Neural crest cell (in vitro differentiated cells): Measurements from ENCODE around the gene ADGRV1. TPM values are rescaled to one million over a fixed set of nuclear protein-coding genes. Genes with fewer than 3 reads are reported as not detected.
"Not testable (repeated sequence)": the region's sequence is repeated elsewhere in the genome, so short reads cannot be mapped to it uniquely, and the experiment has no call there.

ENCODE experiments used
- DNase-seq: peaks from one replicate; pipeline ENCODE4 v3.0.0; 2021; ENCODE audit warnings: low read depth, mixed read lengths, low spot score
- H3K27ac Mint-ChIP-seq: one replicate; pipeline ENCODE4 v1.8.0; 2021; ENCODE audit warnings: mild to moderate bottlenecking, mixed read lengths; ENCODE audit not compliant: unreplicated experiment
- H3K27me3 Mint-ChIP-seq: 2 replicates; pipeline ENCODE4 v1.8.0; 2021; ENCODE audit warnings: low read depth, mild to moderate bottlenecking, mixed read lengths
- H3K36me3 Mint-ChIP-seq: 2 replicates; pipeline ENCODE4 v1.8.0; 2021; ENCODE audit warnings: low read depth, mild to moderate bottlenecking, mixed read lengths
- H3K4me1 Mint-ChIP-seq: 2 replicates; pipeline ENCODE4 v1.8.0; 2021; ENCODE audit warnings: mixed read lengths
- H3K4me3 Mint-ChIP-seq: one replicate; pipeline ENCODE4 v1.8.0; 2021; ENCODE audit warnings: mild to moderate bottlenecking, mixed read lengths
- H3K9me3 Mint-ChIP-seq: 2 replicates; pipeline ENCODE4 v1.8.0; 2021; ENCODE audit warnings: mixed read lengths
- CTCF ChIP-seq: fragments of 200-600 bp; sonication (generic); conservative IDR thresholded peaks from 2 replicates; pipeline ENCODE4 v1.5.0; 2021; ENCODE audit warnings: antibody characterized with exemption, mild to moderate bottlenecking
- total RNA-seq: library from RNA; stranded (reverse); gene quantifications from 2 replicates; pipeline ENCODE4 v1.2.1, GENCODE V29; 2021

ADGRV1 gene
- total RNA-seq, 1 donor from 2014 or later, result 43.4 TPM

- TF ChIP-seq CTCF, result no peak
- Mint-ChIP-seq H3K36me3 (peaks cover 11% of the 10 kb centered on the region), H3K27ac (no peak overlapping the region), H3K27me3 (no peaks in the 10 kb centered on the region), H3K4me3 (no peak overlapping the region), H3K4me1 (peaks cover 10% of the 10 kb centered on the region), H3K9me3 (no peaks in the 10 kb centered on the region)
- DNase-seq, result no peak
Measured at GRCh38 chr5:90675222-90675621, 116.6 kb downstream of the ADGRV1 start.

DNA sequence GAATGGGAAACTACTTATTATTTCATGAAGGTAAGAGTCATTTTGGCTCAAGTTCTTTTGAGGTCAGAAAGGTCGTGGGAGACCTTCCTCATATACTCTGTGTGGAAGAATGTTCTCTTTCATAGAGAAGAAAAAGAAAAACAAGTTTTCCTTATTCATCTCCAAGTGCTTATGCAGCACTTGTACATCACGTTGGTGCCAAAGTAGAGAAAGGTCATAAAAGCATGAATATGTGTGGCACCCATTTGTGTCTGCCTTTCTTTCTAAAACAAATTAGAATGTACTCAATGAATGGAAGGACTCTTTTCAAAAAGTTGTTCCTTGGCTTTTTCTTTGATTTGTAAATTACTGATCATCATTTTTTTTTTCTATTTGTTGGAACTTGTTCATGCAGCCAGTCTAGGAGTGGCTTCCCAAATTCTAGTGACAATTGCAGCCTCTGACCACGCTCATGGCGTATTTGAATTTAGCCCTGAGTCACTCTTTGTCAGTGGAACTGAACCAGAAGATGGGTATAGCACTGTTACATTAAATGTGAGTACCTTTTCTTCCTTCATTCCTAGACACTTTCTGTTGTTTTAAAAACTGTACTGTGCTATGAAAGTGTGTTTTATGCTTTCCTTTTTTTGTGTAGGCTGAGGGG, 122.4 kb downstream of the ADGRV1 start:
- Mint-ChIP-seq H3K4me1 (peaks cover 26% of the 10 kb centered on the region), H3K36me3 (peaks cover 29% of the 10 kb centered on the region), H3K27me3 (no peaks in the 10 kb centered on the region), H3K9me3 (peaks cover 7% of the 10 kb centered on the region), H3K4me3 (no peak overlapping the region), H3K27ac (peak overlapping the region; percentile 16)
- no peak for TF ChIP-seq CTCF
- DNase-seq, result no peak

DNA sequence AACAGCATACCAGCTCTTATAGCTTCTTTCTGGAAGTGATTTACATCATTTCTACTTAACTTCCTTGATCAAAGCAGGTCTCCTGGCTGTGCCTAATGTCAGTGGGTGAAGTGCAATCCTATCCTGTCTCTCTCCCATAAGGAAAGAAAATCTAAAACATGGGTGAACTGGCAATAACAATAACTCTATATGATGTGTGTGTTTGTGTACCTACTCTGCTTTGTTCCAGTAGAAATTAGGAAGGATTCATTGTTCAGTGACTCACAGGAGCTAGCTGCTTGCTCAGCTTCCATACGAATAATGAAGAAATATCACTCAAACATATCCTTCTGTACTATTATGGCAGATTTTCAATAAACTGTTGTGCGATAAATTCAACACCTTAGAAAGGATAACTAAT, 123.7 kb downstream of the ADGRV1 start:
- H3K27ac Mint-ChIP-seq, result no peak overlapping the region
- no peak for DNase-seq
- H3K36me3 Mint-ChIP-seq, result peaks cover 34% of the 10 kb centered on the region
- no peaks in the 10 kb centered on the region for H3K27me3 Mint-ChIP-seq
- no peak overlapping the region for H3K4me3 Mint-ChIP-seq
- peaks cover 26% of the 10 kb centered on the region for H3K4me1 Mint-ChIP-seq
- H3K9me3 Mint-ChIP-seq, result peaks cover 7% of the 10 kb centered on the region
- TF ChIP-seq CTCF, result no peak

GRCh38 chr5:90685425-90686022, 126.9 kb downstream of the ADGRV1 start:
- Mint-ChIP-seq H3K9me3 (peaks cover 7% of the 10 kb centered on the region), H3K4me1 (peaks cover 19% of the 10 kb centered on the region), H3K27ac (no peak overlapping the region), H3K27me3 (no peaks in the 10 kb centered on the region), H3K4me3 (no peak overlapping the region), H3K36me3 (peaks cover 33% of the 10 kb centered on the region)
- DNase-seq, result no peak
- no peak for TF ChIP-seq CTCF

DNA sequence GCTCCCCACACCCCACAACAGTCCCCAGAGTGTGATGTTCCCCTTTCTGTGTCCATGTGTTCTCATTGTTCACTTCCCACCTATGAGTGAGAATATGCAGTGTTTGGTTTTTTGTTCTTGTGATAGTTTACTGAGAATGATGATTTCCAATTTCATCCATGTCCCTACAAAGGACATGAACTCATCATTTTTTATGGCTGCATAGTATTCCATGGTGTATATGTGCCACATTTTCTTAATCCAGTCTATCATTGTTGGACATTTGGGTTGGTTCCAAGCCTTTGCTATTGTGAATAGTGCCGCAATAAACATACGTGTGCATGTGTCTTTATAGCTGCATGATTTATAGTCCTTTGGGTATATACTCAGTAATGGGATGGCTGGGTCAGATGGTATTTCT, 127.8 kb downstream of the ADGRV1 start:
- Mint-ChIP-seq H3K4me1 (peaks cover 11% of the 10 kb centered on the region), H3K36me3 (peaks cover 37% of the 10 kb centered on the region)
- not testable (repeated sequence) for H3K9me3 Mint-ChIP-seq, H3K27me3 Mint-ChIP-seq, H3K27ac Mint-ChIP-seq, H3K4me3 Mint-ChIP-seq, DNase-seq

DNA sequence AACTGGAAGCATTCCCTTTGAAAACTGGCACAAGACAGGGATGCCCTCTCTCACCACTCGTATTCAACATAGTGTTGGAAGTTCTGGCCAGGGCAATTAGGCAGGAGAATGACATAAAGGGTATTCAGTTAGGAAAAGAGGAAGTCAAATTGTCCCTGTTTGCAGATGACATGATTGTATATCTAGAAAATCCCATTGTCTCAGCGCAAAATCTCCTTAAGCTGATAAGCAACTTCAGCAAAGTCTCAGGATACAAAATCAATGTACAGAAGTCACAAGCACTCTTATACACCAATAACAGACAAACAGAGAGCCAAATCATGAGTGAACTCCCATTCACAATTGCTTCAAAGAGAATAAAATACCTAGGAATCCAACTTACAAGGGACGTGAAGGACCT, 128.9 kb downstream of the ADGRV1 start:
- H3K27me3 Mint-ChIP-seq, H3K27ac Mint-ChIP-seq, H3K4me3 Mint-ChIP-seq, H3K9me3 Mint-ChIP-seq, DNase-seq, H3K4me1 Mint-ChIP-seq: not testable (repeated sequence)
- H3K36me3 Mint-ChIP-seq, result peaks cover 34% of the 10 kb centered on the region
